ENCODE results near the gene NKD1.
A peak's percentile ranks its signal among the peaks of the same experiment; 100 is the strongest.

The NKD1 gene

DNA sequence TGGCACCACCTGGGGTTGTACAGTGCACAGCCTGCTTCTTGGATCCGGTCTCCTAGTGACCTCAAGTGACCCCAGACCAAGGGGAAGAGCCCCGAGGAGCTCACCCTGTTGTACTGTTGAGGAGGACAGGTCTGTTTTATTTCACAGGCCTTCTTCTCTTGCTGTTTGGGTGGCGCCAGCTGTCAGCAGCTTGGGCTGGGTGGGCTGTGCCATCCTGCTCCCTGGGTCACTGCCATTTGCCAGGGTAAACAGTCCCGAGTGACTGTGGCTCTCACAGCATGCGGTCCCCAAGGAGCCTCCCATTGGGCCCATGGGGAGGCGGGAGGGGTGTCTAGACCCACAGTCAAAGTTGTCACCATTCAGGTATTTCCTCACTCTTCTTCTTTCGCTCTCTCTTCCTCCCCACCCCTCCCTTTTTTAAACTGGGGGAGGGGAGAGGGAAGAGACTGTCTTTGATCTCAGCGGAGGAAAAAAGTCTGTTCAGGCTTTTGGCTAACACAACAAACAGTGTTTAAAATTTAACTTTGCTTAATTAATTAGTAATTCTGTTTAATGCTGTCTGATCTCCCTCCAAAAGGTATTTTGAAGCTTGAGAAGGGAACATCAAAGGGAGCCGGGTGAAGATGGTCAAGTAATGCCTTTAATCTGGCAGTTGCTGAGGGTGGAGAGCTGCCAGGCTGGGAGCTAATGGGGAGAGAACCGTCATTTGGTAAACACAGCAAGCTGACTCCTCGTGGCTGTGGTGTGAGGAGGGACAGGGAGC lies 68.9 kb downstream of the NKD1 start:
- DNase-seq: no peak

DNA sequence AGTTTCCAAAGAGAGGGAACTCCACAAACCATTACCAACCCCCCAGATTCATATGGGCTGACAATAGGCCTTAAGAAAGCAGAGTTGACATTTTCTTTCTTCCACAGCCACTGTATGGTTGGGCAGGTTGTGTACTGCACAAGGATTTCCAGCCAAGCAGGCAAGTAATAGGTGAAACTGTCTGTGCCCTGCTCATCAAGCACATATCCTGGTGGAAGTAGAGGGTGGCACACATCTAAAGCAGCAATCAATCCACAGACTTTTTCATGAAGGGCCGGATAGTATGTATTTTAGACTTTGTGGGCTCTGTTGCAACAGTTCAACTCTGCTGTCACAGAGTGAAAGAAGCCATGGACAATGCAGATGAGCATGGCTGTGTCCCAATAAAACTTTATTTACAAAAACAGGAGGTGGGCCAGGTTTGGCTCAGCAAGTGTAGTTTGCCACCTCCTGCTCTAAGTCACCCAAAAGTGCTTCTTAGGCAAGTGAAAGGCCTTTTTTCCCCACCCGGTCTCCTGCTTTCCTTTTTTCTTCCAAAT lies 69.5 kb downstream of the NKD1 start:
- no peak for DNase-seq

GRCh38 chr16:50618238-50618918 lies 70.2 kb downstream of the NKD1 start:
- DNase-seq: no peak

DNA sequence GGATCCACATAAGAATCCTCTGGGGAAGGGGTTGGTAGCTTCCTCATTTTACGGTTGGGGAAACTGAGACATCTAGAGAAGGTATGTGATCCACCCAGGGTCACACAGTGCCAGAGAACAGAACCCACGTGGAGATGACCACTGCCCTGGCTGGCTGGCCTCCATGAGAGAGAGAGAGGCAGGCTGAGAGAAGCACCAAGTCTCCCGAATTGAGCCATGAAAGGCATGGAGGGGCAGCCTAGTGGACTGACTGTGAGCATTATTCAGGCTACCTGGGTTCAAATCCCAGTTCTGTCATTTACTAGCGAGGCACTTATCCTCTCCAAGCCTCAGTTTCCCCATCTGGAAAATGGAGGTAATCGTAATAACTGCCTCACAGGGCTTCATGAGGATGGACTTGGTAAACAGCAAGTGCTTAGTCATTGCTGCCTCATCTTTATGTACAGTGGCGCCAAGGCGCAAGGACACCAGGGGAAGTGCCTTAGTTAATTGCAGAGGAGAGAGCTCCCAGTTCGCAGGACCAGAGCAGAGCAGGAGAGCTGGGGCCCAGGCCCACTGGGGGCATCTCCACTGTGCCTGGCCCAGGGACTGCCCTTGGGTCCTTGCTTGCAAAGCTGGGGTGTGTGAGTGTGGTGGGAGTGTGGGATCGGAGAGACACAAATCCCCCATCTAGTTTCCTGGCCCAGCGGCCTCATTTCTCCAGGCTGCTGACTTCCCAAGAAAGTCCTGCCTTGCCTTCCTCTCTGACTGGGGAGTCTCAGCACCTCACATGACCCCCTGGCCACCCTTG lies 71.7 kb downstream of the NKD1 start:
- no peak for DNase-seq

- no peak for DNase-seq
Measured at GRCh38 chr16:50620646-50621451, 72.7 kb downstream of the NKD1 start.

- DNase-seq: no peak
Measured at GRCh38 chr16:50621452-50621792, 73.2 kb downstream of the NKD1 start.

GRCh38 chr16:50622029-50622428 lies 73.8 kb downstream of the NKD1 start:
- no peak for DNase-seq

GRCh38 chr16:50622643-50623369 lies 74.6 kb downstream of the NKD1 start:
- DNase-seq: no peak

GRCh38 chr16:50624449-50624970 lies 76.3 kb downstream of the NKD1 start:
- no peak for DNase-seq

DNA sequence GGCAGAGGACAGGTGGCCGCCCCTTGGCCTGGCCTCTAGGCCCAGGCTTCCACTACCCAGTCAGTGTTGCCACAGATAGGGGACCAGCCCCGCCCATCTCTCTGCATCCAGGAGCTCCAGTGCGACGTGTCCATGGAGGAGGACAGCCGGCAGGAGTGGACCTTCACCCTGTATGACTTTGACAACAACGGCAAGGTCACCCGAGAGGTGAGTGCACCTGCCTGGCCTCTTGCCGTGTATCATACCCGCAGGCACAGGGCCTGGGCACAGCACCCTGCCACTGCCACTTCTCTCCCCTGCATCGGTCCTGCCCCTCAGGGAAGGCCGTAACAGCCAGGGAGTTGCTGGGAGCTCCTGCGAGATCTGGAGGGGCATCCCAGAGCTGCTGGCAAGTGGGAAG lies 77.2 kb downstream of the NKD1 start:
- DNase-seq: no peak

DNA sequence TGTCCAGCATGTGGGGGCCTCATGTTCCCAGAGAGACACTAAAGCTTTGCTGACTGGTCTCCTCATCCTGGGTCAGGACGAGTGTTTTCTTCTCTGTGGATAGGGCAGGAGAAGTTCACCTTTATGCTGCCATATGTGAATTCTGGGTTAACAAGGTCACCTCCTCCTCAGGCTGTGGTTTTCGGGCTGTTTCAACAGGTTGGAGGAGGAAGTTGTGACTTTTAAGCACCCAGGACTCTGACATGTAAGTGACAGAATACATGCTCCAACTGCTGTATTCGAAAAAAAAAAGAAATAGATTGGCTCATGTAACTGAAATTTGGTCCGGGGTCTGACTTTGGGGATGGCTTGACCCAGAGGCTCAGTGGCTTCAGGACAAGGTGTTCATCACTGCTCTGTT lies 78.7 kb downstream of the NKD1 start:
- DNase-seq: no peak

DNA sequence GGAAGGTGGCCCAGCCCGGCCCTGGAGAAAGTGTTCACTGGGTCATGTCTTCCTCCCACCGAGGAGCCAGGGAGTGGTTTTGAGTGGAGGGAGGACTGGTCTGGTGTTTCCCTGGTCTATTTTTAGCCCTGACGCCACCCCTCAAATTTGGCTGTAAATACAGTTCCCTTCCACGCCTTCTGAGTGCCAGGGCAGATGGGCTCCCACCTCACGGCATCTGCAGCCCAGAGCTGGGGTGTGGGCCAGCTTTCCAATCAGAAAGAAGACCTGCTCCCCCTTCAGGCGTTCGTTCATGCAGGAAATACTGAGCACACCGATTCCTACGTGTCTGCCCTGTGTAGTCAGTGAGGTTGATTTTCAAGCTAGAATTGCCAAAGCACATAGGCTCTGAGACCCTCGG lies 79.2 kb downstream of the NKD1 start:
- DNase-seq: peak; percentile 23

GRCh38 chr16:50628156-50628802 lies 80.1 kb downstream of the NKD1 start:
- no peak for DNase-seq

- no peak for DNase-seq
Measured at GRCh38 chr16:50629334-50629733, 81.1 kb downstream of the NKD1 start.

GRCh38 chr16:50630394-50631020 lies 82.3 kb downstream of the NKD1 start:
- no peak for DNase-seq

DNA sequence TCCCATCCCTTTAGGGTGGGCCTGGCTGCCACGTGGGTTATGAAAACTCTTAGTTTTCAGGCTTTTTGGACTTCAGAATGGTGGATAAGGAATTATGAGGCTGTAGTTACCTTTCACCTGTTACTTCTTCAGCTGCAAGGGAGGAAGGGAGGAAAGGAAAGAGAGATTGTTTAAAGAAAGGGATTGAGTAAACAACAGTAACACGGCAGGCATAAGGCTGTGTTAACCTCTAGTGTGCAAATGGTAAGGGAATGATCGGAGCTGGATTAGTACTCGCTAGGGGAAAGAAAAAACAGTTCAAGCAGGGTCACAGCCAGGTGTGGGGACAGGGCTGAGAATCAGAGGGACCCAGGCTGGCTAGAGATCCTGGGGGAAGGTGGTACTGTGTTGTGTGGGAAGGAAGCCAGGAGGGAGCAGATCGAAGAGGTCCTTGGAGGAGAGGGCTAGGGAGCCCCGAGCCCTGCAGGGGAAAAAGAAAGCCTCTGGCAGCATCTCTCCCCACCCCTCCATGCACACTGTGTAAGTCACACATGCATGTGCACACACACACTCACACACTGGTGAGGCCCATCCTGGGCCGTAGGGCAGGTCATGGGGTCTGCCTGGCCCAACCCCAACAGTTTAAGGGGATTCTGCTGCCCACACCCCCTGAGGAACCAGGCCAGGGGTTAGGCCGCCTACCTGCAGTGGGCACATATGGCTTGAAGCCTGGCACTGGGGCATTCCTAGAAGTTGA lies 83.2 kb downstream of the NKD1 start:
- no peak for DNase-seq

DNA sequence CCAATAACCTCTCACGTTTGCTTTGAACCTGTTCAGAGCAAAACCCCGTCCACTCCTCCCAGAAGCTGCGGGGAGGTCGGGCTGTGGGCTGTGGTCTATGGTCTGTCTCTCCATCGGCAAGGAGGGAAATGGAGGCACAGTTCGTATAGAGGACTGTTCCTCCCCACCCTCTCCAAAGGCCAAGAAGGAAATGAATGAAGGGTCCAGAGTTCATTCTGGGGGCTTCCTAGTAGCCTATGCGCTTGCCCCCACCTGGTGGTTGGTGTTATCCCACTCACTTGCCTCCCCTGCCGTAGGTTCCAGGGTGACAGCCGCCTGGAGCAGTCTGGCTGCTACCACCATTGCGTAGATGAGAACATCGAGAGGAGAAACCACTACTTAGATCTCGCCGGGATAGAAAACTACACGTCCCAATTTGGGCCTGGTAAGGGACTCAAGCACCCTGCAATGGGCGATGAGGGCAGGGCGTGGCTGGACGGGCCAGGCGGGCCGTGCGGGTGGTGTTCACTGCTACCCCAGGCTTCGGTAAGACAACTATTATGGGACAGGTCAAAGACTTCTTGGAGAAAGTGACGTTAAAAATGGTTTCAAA lies 83.9 kb downstream of the NKD1 start:
- no peak for DNase-seq

GRCh38 chr16:50632927-50633800 lies 85.0 kb downstream of the NKD1 start:
- no peak for DNase-seq

GRCh38 chr16:50634090-50634489 lies 85.9 kb downstream of the NKD1 start:
- DNase-seq: no peak
